Stimulated activated CD8-positive, alpha-beta memory T cell treated with anti-CD3 and anti-CD28 coated beads, Interleukin-4, amount 100 ng/mL, for 48 hours (primary cell): ENCODE results near the gene ADARB1.
"Not testable (repeated sequence)": the region's sequence is repeated elsewhere in the genome, so short reads cannot be mapped to it uniquely, and the experiment has no call there.

Experiments used
- DNase-seq: peaks from one replicate; pipeline ENCODE4 v3.0.0-alpha.2; 2020

ADARB1 gene

GRCh38 chr21:45138199-45139002 lies 64.0 kb downstream of the ADARB1 start:
- peak; percentile 88 for DNase-seq

- not testable (repeated sequence) for DNase-seq
These were observed 64.6 kb downstream of the ADARB1 start for GRCh38 chr21:45139003-45139360.

- DNase-seq = no peak
These were observed 65.1 kb downstream of the ADARB1 start for GRCh38 chr21:45139473-45139872.

- peak; percentile 65 for DNase-seq
These were observed 66.1 kb downstream of the ADARB1 start for GRCh38 chr21:45140346-45140940.

GRCh38 chr21:45140944-45141343 lies 66.6 kb downstream of the ADARB1 start:
- DNase-seq = not testable (repeated sequence)

GRCh38 chr21:45141507-45141906 lies 67.1 kb downstream of the ADARB1 start:
- no peak for DNase-seq

- no peak for DNase-seq
These were observed 68.3 kb downstream of the ADARB1 start for GRCh38 chr21:45142469-45143308.

GRCh38 chr21:45143855-45144254 lies 69.5 kb downstream of the ADARB1 start:
- DNase-seq = no peak

GRCh38 chr21:45145146-45145545 lies 70.8 kb downstream of the ADARB1 start:
- DNase-seq = no peak

GRCh38 chr21:45145846-45146245 lies 71.5 kb downstream of the ADARB1 start:
- DNase-seq = not testable (repeated sequence)

GRCh38 chr21:45146306-45146705 lies 71.9 kb downstream of the ADARB1 start:
- DNase-seq = no peak

- peak; percentile 5 for DNase-seq
These were observed 72.4 kb downstream of the ADARB1 start for GRCh38 chr21:45146801-45147200.

- DNase-seq = peak; percentile 16
These were observed 73.3 kb downstream of the ADARB1 start for GRCh38 chr21:45147473-45148315.

- no peak for DNase-seq
These were observed 74.1 kb downstream of the ADARB1 start for GRCh38 chr21:45148316-45148990.

- no peak for DNase-seq
These were observed 74.6 kb downstream of the ADARB1 start for GRCh38 chr21:45149021-45149420.

- no peak for DNase-seq
These were observed 76.3 kb downstream of the ADARB1 start for GRCh38 chr21:45150638-45151131.

GRCh38 chr21:45151445-45152160 lies 77.2 kb downstream of the ADARB1 start:
- no peak for DNase-seq

GRCh38 chr21:45152265-45152746 lies 77.9 kb downstream of the ADARB1 start:
- peak; percentile 79 for DNase-seq

- DNase-seq = no peak
These were observed 79.3 kb downstream of the ADARB1 start for GRCh38 chr21:45153358-45154318.
